HepG2 (cell line): ENCODE results near the gene ARFGAP3. TPM values are rescaled to one million over a fixed set of nuclear protein-coding genes. Genes with fewer than 3 reads are reported as not detected.

ENCODE experiments used
- ATAC-seq: fragments of 200-7000 bp; cut with Tn5 transposase; 3 replicates; pipeline ENCODE4 v1.9.1; 2020; ENCODE audit warnings: mild to moderate bottlenecking, moderate library complexity
- BruUV-seq: library from RNA; stranded (reverse); fragments of 400-500 nt; replicated peaks from 2 replicates; lab custom pipeline; 2021; lab: Mats Ljungman, UMichigan
- CTCF ChIA-PET: fragments of 300-600 bp; formaldehyde crosslinking; extraction: SDS; loops from one replicate; lab custom pipeline; 2021; ENCODE audit warnings: low total read pairs, inconsistent platforms, low intra/inter-chr PET ratio; lab: Yijun Ruan, JAX
- POLR2A ChIA-PET: fragments of 350-600 bp; sonication (Branson Sonifier 250); formaldehyde crosslinking; loops from one replicate; lab custom pipeline; 2020; ENCODE audit warnings: antibody characterized with exemption, inconsistent platforms; lab: Yijun Ruan, JAX
- DNase-seq: peaks from one replicate; pipeline ENCODE4 v3.0.0-alpha.2; 2015; ENCODE audit warnings: low spot score
- FAIRE-seq: peaks from 3 replicates; lab custom pipeline; 2011; peaks lifted over from hg19 to GRCh38; lab: Jason Lieb, UNC
- H2AFZ ChIP-seq: one replicate; pipeline ENCODE4 v1.6.1; 2011; ENCODE audit warnings: low read length, inconsistent platforms
- H3K27ac ChIP-seq: fragments of 300-600 bp; 3 replicates; pipeline ENCODE4 v1.8.0; 2011; ENCODE audit warnings: mixed run types, mild to moderate bottlenecking, mixed read lengths, low read length, inconsistent platforms; ENCODE audit not compliant: insufficient read depth; ENCODE audit errors: extremely low read length
- H3K27me3 ChIP-seq, 2 experiments: fragments of 200-600 bp in 1 of 2; 2 replicates in 1 of 2; 3 replicates in 1 of 2; pipeline versions ENCODE4 v1.6.0 to v1.8.0; 2011; ENCODE audit warnings: low read length in 2 of 2, mild to moderate bottlenecking in 2 of 2, moderate library complexity in 2 of 2, inconsistent platforms in 1 of 2; ENCODE audit not compliant: insufficient read depth in 2 of 2, control insufficient read depth in 1 of 2
- H3K36me3 ChIP-seq, 2 experiments: fragments of 200-600 bp in 1 of 2; replicated peaks in 1 of 2; 2 replicates in 1 of 2; 3 replicates in 1 of 2; pipeline versions ENCODE4 v1.5.1 to v1.8.0; 2011; ENCODE audit warnings: low read length in 2 of 2, inconsistent platforms in 1 of 2; ENCODE audit not compliant: insufficient read depth in 2 of 2, control insufficient read depth in 1 of 2
- H3K4me1 ChIP-seq: 2 replicates; pipeline ENCODE4 v1.5.1; 2012; ENCODE audit warnings: low read length, inconsistent platforms; ENCODE audit not compliant: insufficient read depth
- H3K4me2 ChIP-seq: 2 replicates; pipeline ENCODE4 v1.6.0; 2011; ENCODE audit warnings: low read depth, low read length, inconsistent platforms
- H3K4me3 ChIP-seq, 3 experiments: fragments of 200-600 bp in 1 of 3; sonication (generic), shearing (Covaris generic) in 1 of 3; replicated peaks in 1 of 3; 2 replicates each; pipeline ENCODE4 v1.5.1; 2011 to 2016; ENCODE audit warnings: low read length in 3 of 3, inconsistent platforms in 2 of 3, low read depth in 2 of 3, mild to moderate bottlenecking in 2 of 3, control low read depth in 1 of 3, mixed read lengths in 1 of 3; ENCODE audit not compliant: insufficient read depth in 1 of 3
- H3K79me2 ChIP-seq: one replicate; pipeline ENCODE4 v1.6.1; 2011; ENCODE audit warnings: low read length, inconsistent platforms; ENCODE audit not compliant: insufficient read depth
- H3K9ac ChIP-seq: 2 replicates; pipeline ENCODE4 v1.6.0; 2011; ENCODE audit warnings: mild to moderate bottlenecking, low read depth, low read length, inconsistent platforms; ENCODE audit not compliant: insufficient read depth
- H3K9me3 ChIP-seq: 2 replicates; pipeline ENCODE4 v1.5.1; 2012; ENCODE audit warnings: mild to moderate bottlenecking, low read length
- H4K20me1 ChIP-seq: 2 replicates; pipeline ENCODE4 v1.6.0; 2011; ENCODE audit warnings: inconsistent platforms, mild to moderate bottlenecking, low read length, moderate library complexity; ENCODE audit not compliant: insufficient read depth
- AGO2 ChIP-seq: fragments of 200-400 bp; formaldehyde crosslinking; optimal IDR thresholded peaks from 2 replicates; pipeline ENCODE3; 2017; ENCODE audit warnings: mild to moderate bottlenecking, low read depth, low read length, moderate library complexity
- ARNT ChIP-seq: fragments of 450-650 bp; IDR thresholded peaks from 2 replicates; pipeline ENCODE4 v1.6.1; 2017
- FOSL1 ChIP-seq: sonication (generic); formaldehyde crosslinking; IDR thresholded peaks from 2 replicates; pipeline ENCODE4 v1.9.0; 2021; ENCODE audit warnings: missing genetic modification reagents, borderline replicate concordance
- RBM22 ChIP-seq: fragments of 200-400 bp; formaldehyde crosslinking; optimal IDR thresholded peaks from 2 replicates; pipeline ENCODE3; 2017; ENCODE audit warnings: mild to moderate bottlenecking, low read length, moderate library complexity
- ZKSCAN5 ChIP-seq: sonication (generic); formaldehyde crosslinking; IDR thresholded peaks from 2 replicates; pipeline ENCODE4 v1.5.1; 2020; ENCODE audit warnings: mild to moderate bottlenecking, missing genetic modification reagents
- ZNF441 ChIP-seq: sonication (generic); formaldehyde crosslinking; IDR thresholded peaks from 2 replicates; pipeline ENCODE4 v1.7.0; 2021; ENCODE audit warnings: missing genetic modification reagents, borderline replicate concordance
- ZNF652 ChIP-seq: IDR thresholded peaks from 2 replicates; pipeline ENCODE4 v1.6.1; 2016; ENCODE audit warnings: low read depth, borderline replicate concordance
- ZNF670 ChIP-seq: sonication (generic); formaldehyde crosslinking; IDR thresholded peaks from 2 replicates; pipeline ENCODE4 v1.8.0; 2022; ENCODE audit warnings: mild to moderate bottlenecking, missing genetic modification reagents, borderline replicate concordance
- WGBS: methylation state at CpG from one replicate; pipeline ENCODE4 v1.1.6; 2017; ENCODE audit warnings: low lambda C conversion rate; 5-methylcytosine and 5-hydroxymethylcytosine counted together
- in situ Hi-C: cut with HindIII; loops from 2 replicates; pipeline ENCODE4 v1.10.0; 2017; ENCODE audit warnings: low pct_unique_long_range_greater_than_20kb; ENCODE audit not compliant: extremely low pct_ligation_motif_present
- intact Hi-C: fragments of 100-400 bp; cut with micrococcal nuclease; formaldehyde crosslinking; loops from one replicate; pipeline ENCODE4 v1.10.0; 2022; ENCODE audit not compliant: unreplicated experiment
- polyA plus RNA-seq, 8 experiments: library from polyadenylated mRNA; depleted of rRNA in 3 of 8; stranded (reverse) in 7 of 8; unstranded in 1 of 8; fragments of >200 nt; fragmentation: Illumina TruSeq in 4 of 8; extraction: Trizol in 4 of 8; gene quantifications; 2 replicates each; pipeline versions ENCODE4 v1.2.1 to v1.2.3, GENCODE V29; 2011 to 2016; ENCODE audit warnings: low read depth in 4 of 8, missing spikeins in 1 of 8, mixed read lengths in 1 of 8; ENCODE audit not compliant: insufficient read depth in 1 of 8
- total RNA-seq, 5 experiments: library from RNA; depleted of rRNA; stranded (reverse); fragments of >200 nt; fragmentation: Illumina TruSeq; extraction: Trizol; gene quantifications; 2 replicates each; pipeline ENCODE4 v1.2.3, GENCODE V29; 2016; ENCODE audit warnings: low read depth in 1 of 5
- TF ChIP-seq, protein P1 (sequence below): sonication (generic); formaldehyde crosslinking; IDR thresholded peaks from 2 replicates; pipeline ENCODE4 v1.4.0; 2020; ENCODE audit warnings: mild to moderate bottlenecking, missing genetic modification reagents

Gene ARFGAP3
- total and polyA plus RNA-seq, 2 of the 13 experiments (the other 11 are each of a cell fraction or from before 2014, with no cell fraction given): 41.7 to 61.6 TPM

DNA sequence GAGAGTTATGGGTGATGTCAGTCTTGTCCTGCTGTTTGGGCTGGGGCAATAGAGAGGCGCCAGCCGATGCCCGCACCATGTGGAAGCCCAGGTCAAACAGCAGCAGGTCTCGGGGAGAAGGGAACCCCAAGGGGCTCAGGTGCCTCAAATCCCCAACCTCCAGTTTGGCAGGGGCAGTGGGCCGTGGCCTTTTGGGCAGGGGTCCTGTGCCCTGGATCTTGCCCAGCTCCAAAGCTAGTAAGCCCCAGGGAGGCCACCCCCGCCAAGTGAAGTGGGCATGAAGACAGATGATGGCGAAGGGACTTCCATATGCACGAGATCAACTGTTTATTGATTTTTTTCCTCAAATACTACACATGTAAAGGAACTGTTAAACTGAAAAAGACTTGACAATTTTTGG lies 12.4 kb upstream of the ARFGAP3 start:
- ChIA-PET POLR2A (no interaction called here), CTCF (no interaction called here)
- no peaks in the 10 kb centered on the region for H3K79me2 ChIP-seq
- H3K36me3 ChIP-seq: peaks cover 20 to 49% of the 10 kb centered on the region in 2 experiments
- H3K4me1 ChIP-seq: peaks cover 9% of the 10 kb centered on the region; the same call in 1 of the 2 replicates
- no peak for DNase-seq
- H3K27me3 ChIP-seq: no peaks in the 10 kb centered on the region
- TF ChIP-seq ARNT (no peak), ZNF670 (CRISPR knock-in tag) (no peak)
- no peak overlapping the region for H3K4me2 ChIP-seq
- intact Hi-C loops (loop anchor here (5.0 kb wide), 1 partner anchor 87 kb away; no protein-coding TSS in a partner anchor), in situ Hi-C loops (loop anchor here (5.0 kb wide), 1 partner anchor 97 kb away; no protein-coding TSS in a partner anchor)
- H3K4me3 ChIP-seq: no peak overlapping the region
- no peak for ATAC-seq
- 98% methylated on average over 8 of the region's 8 CpGs for WGBS
- FAIRE-seq: no peak
- H3K27ac ChIP-seq: no peak overlapping the region
- H3K9ac ChIP-seq: no peak overlapping the region
- no peaks in the 10 kb centered on the region for H4K20me1 ChIP-seq
- no peak overlapping the region for H2AFZ ChIP-seq
- no TSS peak for BruUV-seq
- H3K9me3 ChIP-seq: no peaks in the 10 kb centered on the region

DNA sequence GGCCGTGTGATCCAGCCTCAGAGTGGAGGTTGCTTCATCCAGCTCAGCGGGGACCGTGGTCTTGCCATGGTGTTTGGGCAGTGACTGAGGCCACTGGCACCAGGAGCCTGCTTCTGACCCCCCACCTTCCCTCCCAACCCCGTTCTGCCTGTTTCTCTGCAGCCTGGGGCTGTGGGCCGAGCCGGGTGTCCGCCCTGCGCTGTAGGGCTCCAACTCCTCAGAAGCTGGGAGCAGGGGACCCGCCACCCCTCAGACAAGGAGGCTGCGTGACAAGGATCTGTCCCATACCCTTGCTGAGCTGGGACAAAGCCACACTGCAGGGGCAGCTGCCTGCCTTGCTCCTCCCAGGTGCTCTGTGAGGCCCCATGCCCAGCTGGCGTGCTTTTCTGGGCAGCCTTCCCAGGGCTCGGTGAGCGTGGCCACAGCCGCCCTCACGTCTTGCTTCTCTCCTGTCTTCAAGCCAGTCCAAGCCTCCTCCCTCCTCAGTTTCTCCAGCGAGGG lies 11.7 kb upstream of the ARFGAP3 start:
- Histone ChIP-seq H2AFZ (no peak overlapping the region), H3K79me2 (no peaks in the 10 kb centered on the region), H3K9ac (no peak overlapping the region), H3K4me2 (no peak overlapping the region), H3K36me3 (peaks cover 15 to 42% of the 10 kb centered on the region in 2 experiments), H3K9me3 (no peaks in the 10 kb centered on the region), H3K4me1 (peaks cover 9% of the 10 kb centered on the region; the same call in 1 of the 2 replicates), H4K20me1 (no peaks in the 10 kb centered on the region), H3K4me3 (no peak overlapping the region), H3K27ac (no peak overlapping the region), H3K27me3 (no peaks in the 10 kb centered on the region)
- intact Hi-C loops (loop anchor here (5.0 kb wide), 1 partner anchor 86 kb away; no protein-coding TSS in a partner anchor), in situ Hi-C loops (loop anchor here (5.0 kb wide), 1 partner anchor 96 kb away; no protein-coding TSS in a partner anchor)
- no TSS peak for BruUV-seq
- FAIRE-seq (no peak), DNase-seq (no peak), ATAC-seq (no peak)
- CTCF ChIA-PET: no interaction called here
- WGBS: 97% methylated on average over 7 of the region's 16 CpGs
- POLR2A ChIA-PET: interaction anchor here (0.7 to 2.1 kb wide), 3 partner anchors 11 to 146 kb away, joined by 3 to 11 read pairs (median 5); partner anchors contain the start of genes ARFGAP3 and PACSIN2
- TF ChIP-seq RBM22 (peak; percentile 78), ZNF441 (CRISPR knock-in tag) (no peak), AGO2 (peak; percentile 90), ZKSCAN5 (CRISPR knock-in tag) (no peak), ZNF652 (CRISPR knock-in tag) (no peak), FOSL1 (CRISPR knock-in tag) (no peak)
- TF ChIP-seq, protein P1, sequence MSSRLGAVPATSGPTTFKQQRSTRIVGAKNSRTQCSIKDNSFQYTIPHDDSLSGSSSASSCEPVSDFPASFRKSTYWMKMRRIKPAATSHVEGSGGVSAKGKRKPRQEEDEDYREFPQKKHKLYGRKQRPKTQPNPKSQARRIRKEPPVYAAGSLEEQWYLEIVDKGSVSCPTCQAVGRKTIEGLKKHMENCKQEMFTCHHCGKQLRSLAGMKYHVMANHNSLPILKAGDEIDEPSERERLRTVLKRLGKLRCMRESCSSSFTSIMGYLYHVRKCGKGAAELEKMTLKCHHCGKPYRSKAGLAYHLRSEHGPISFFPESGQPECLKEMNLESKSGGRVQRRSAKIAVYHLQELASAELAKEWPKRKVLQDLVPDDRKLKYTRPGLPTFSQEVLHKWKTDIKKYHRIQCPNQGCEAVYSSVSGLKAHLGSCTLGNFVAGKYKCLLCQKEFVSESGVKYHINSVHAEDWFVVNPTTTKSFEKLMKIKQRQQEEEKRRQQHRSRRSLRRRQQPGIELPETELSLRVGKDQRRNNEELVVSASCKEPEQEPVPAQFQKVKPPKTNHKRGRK (CRISPR knock-in tag): no peak
